ENCODE results near the gene LRFN3.
"Not testable (repeated sequence)": the region's sequence is repeated elsewhere in the genome, so short reads cannot be mapped to it uniquely, and the experiment has no call there.

Gene LRFN3

GRCh38 chr19:35978832-35979365, 42.7 kb downstream of the LRFN3 start:
- DNase-seq, result no peak

DNA sequence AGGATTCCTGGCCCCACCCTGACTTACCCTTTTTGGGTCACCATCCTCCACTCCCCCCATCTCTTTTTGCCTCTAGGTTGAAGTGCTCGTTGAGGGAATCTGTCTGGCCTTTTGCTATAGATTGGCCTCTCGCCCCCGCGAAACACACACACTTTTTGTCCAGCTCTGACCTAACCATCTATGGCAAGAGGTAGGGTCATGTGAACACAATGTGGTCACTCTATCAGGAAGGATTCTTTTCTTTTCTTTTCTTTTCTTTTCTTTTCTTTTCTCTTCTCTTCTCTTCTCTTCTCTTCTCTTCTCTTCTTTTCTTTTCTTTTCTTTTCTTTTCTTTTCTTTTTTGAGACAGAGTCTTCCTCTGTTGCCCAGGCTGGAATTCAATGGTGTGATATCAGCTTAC, 44.8 kb downstream of the LRFN3 start:
- not testable (repeated sequence) for DNase-seq

- DNase-seq, result no peak
These were observed 47.0 kb downstream of the LRFN3 start for GRCh38 chr19:35983177-35983576.

GRCh38 chr19:35986111-35986510, 49.9 kb downstream of the LRFN3 start:
- DNase-seq, result no peak

- peak; percentile 52 for DNase-seq
These were observed 50.7 kb downstream of the LRFN3 start for GRCh38 chr19:35986664-35987570.

GRCh38 chr19:35987571-35987896, 51.4 kb downstream of the LRFN3 start:
- peak; percentile 36 for DNase-seq

DNA sequence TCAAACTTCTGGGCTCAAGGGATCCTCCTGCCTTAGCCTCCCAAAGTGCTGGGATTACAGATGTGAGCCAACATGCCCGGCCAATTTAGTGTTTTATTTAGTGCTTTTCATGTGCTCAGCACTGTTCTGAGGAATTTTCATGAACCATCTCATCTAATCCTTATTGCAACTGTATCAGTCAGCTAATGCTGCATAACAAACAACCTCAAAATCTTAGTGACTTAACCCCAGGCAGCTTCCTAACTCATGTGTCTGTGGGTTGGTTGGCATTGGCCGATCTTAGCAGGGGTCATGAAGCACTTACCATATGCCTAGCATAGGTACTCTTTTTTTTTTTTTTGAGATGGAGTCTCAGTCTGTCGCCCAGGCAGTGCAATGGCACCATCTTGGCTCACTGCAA, 52.6 kb downstream of the LRFN3 start:
- no peak for DNase-seq

DNA sequence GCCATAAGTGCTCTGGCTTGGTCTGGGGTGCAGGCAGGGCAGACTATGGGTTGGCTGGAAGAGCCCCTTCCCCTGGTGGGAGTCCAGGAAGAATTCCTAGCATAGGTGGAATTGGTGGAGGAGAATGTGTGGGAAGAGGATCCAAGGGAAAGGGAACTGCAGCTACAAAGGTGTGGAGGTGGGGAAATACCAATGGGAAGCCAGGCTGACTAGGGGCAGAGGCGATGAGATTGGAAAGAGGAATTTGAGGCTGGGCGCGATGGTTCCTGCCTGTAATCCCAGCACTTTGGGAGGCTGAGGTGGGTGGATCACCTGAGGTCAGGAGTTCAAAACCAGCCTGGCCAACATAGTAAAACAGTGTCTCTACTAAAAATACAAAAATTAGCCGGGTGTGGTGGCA, 54.0 kb downstream of the LRFN3 start:
- DNase-seq, result no peak

DNA sequence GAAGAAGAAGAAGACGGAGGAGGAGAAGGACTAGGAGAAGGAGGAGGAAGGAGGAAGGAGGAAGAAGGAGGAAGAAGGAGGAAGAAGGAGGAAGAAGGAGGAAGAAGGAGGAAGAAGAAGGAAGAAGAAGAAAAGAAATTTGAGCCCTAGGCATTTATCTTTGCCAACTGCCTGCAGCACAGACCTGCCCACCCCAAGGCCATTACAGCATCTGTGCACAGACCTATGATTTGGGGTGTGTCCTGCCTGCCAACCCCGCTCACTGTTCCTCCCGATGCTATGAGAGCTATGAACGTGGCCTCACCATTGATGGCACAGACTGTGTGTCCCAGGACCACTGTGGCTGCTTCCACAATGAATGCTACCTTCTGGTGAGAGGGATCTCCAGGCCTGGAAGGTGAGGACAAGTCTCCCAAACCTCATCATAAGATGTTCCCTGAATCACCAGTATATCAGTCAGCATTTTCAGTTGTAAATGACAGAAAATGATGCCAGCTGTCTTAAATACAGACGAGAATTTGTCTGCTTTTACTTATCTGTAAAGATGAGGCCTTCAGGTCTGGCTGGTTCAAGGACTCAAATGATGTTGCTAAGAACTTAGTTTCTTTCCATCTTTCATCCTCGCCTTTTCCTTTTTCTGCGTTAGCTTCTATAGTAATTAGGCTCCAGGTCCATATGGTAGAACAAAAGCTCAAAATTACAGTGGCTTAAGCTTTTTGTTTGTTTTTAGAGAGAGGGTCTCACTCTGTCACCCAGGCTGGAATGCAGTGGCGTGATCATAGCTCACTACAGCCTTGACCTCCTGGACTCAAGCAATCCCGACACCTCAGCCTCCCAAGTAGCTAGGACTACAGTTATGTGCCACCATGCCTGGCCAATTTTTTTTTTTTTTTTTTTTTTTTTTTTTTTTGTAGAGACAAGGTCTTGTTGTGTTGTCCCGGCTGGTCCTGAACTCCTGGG, 54.9 kb downstream of the LRFN3 start:
- DNase-seq, result no peak

DNA sequence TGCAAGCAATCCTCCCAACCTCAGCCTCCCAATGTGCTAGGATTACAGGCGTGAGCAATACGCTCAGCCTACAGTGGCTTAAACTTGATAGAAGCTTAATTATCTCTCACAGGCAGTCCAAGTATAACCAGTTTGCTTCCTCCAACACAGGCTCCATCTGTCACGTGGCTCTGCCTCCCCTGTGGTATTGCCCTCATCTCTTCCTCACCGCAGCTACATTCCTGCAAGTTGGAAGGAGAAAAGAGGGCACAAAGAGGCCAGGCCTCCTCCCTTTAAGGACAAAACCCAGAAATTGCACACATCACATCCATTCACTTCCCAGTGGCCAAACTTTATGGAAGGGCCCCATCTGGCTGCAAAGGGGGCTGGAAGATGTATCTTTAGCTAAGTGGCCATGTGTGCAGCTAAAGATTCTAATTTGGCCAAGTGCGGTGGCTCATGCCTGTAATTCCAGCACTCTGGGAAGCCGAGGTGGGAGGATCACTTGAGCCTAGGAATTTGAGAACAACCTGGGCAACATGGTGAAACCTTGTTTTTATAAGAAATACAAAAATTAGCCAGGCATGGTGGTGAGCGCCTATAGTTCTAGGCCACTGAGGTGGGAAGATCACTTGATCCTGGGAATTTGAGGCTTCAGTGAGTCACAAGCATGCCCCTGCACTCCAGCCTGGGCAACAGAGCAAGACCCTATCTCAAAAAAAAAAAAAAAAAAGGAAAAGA, 55.7 kb downstream of the LRFN3 start:
- DNase-seq, result peak; percentile 18

GRCh38 chr19:35992907-35993765, 57.0 kb downstream of the LRFN3 start:
- no peak for DNase-seq

- DNase-seq, result no peak
These were observed 57.9 kb downstream of the LRFN3 start for GRCh38 chr19:35993923-35994598.

Data from OCI-M1 (cell line).